ENCODE measurements around the gene TAF4B.

DNA sequence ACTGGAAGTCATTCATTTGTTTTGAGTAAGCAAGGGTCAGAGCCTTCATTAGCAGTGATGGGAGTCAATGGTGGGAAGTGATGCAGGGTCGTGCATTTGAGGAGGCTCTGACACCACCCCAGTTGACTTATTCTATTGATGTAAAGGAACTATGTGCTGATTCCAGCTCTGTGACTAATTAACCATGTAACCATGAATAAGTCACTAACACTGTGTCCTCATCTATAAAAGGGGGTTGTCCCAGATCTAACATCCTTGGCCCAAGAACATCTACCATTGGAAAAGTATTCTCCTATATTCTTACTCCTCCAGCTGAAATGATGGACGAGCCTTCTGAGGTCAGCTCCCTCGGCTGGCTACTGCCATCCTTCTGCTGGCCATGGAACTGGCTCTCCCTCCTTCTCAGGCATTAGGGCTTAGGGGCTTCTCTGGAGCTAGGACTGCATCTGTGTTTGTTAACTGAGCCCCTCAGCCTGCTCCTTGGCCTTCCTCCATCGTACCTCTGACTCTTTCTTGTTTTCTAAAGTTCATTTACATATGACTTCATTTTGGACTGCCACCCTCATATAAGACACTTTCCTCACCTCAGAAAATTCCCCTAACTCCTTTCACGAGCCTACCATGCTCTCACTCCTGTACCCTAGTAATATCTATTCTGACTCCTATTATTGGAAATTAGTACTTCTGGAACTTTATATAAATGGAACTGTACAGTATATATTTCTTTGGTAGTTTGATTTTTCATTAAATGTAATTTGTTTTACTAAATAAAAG is 206.6 kb downstream of the TAF4B start:
- no peak for TF ChIP-seq CTCF (IDR thresholded peaks at IDR 0.05; ENCODE audit: insufficient read depth, low read length, poor library complexity, severe bottlenecking)
- TF ChIP-seq EZH2phosphoT487 (conservative IDR thresholded peaks at IDR 0.05; ENCODE audit: low read length) = no peak

Data from SU-DHL-6 (cell line).